GM21723 (cell line): ENCODE results near the gene PPFIA2.

Experiments
- ATAC-seq: cut with Tn5 transposase; IDR thresholded peaks from one replicate; pipeline ENCODE4 v1.9.1; 2021; ENCODE audit warnings: mild to moderate bottlenecking, moderate library complexity; ENCODE audit not compliant: unreplicated experiment

Gene PPFIA2

DNA sequence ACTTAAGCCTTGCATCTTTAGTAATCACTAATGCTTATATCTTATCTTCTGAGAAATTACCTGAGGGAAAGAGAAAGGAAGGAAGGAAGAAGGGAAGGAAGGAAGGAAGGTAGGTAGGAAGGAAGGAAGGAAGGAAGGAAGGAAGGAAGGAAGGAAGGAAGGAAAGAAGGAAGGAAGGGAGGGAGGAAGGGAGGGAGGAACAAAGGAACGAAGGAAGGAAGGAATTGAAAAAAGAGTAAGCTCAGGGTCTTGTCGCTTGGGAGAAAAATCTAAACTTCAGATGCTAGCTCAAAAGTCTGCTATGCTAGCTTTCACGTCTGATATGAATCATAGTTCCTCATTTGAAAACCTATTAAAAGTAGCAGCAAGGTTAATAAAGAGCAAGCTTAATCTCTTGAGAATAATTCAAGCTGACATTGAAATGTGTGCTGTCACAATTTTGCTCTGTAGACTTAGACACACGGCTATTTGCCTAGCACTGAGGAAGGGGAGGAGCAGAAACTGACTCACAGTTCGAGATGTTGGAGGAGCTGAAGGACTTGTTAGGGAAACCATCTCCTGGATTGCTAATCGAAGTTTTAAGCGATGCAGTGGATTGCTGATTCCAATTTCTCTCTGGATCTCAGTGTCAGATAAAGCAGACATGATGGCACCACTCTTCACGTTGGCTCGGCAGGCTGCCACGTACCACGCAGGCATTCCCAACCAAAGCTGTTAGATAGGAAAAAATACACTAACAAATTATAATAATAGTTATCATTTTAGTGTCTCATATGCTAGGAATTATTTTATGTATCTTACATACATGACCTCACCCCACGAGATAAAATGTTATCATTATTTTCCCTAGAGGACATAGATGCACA lies 464.6 kb downstream of the PPFIA2 start:
- ATAC-seq = no peak

DNA sequence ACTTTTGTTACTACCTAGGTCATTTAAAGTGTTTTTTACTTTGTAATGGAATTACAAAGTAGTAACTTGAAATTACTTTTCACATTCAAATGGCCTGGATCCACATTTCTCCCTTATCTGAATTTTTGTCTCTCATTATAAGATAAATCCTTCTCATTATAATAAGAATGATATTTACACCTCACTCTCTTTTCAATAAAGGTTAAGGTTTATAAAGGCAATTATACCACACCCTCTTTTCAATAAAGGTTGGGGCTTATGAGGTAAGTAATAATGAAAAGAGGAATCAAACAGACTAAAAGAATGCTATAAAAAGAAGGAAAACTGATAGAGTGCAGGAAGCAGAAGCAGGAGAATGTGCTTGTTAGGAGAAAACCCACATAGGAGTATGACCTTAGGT lies 470.5 kb downstream of the PPFIA2 start:
- no peak for ATAC-seq

DNA sequence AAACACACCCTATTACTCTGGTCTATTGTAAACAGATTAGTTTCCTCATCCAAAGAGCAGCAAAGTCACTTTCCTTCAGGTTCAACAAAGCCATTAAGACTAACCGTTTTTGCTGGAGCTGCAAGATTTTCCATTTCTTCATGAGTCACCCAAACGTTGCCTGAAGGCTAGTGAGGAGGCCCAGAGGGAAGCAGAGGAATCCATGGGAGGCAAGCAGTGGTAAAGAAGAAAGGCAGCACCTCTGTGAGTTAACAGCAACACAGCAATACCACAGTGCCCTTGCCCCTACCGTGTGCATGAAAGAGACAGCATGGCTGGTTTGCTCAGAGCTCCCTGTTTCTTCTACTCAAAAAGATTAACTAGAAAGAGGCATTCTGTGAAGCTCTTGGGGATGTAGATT lies 475.0 kb downstream of the PPFIA2 start:
- no peak for ATAC-seq

DNA sequence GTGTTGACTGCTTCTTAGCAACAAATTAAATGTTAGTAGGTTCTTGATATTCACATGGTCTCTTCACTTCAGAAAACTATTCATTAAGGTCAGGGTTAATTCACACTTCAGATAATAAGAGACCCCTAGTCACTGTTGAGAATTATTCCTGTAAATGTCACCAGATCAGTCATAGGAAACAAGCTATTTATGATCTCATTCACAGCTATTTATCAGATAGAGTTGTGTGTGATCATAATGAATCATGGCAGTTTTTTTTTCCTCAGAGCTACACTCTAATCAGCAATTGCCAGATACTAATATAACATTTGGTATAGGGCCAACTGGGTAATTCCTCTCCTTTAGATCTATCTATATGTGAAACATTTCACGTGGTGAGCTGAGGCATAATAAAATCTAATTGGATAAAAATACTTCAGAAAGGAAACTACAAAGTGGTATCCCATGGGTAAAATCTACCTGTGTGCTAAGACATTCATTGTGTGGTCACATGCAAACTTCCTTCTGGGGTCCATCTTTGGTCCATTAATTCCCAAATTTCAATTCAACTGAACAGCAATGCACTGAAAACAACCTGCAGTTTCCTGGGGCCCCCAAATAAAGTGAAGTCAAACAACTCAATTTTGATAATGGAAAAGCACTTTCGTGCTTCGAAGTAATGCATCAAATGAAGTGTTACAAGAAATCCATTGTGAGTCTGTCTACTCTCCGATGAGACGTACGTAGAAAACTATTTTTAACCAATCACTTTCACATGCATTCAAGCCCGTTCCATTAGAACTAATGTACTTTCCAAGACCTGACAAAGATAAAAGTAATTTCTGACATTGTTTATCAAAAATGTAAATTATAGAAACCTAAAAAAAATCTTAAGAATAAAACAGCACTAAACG lies 484.3 kb downstream of the PPFIA2 start:
- ATAC-seq = no peak

DNA sequence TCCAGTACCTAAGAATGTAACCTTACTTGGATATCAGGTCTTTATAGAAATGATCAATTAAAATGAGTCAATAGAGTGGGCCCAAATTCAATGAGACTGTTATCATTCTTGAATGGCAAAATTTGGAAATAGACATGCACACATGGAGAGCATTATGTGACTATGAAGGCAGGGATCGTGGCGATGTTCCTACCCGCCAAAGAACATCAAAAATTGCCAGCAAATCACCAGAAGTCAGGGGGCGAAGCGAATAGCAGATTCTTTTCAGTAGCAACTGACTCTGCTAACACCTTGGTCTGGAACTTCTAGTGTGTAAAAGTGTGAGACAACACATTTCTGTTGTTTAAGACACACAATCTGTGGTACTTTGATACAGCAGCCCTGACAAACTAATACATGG lies 488.8 kb downstream of the PPFIA2 start:
- no peak for ATAC-seq

DNA sequence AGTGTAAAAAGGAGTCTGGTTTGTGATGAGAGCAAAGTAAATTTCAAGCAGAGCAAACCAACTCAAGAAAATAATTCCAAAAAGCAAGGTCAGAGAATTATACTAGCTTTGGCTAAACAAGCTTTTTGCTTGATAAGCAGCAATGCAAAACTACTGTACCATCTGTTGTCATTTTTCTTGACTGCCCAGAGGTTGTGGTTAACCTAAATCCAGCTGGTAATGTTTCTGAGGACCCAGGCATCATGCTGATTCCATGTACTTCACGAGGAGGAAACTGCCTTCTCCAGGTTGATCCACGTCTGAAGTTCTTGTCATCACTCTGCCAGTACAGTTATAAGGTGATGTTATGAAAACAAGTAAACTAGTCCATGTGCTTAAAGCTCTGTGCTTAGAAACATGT lies 496.1 kb downstream of the PPFIA2 start:
- no peak for ATAC-seq

DNA sequence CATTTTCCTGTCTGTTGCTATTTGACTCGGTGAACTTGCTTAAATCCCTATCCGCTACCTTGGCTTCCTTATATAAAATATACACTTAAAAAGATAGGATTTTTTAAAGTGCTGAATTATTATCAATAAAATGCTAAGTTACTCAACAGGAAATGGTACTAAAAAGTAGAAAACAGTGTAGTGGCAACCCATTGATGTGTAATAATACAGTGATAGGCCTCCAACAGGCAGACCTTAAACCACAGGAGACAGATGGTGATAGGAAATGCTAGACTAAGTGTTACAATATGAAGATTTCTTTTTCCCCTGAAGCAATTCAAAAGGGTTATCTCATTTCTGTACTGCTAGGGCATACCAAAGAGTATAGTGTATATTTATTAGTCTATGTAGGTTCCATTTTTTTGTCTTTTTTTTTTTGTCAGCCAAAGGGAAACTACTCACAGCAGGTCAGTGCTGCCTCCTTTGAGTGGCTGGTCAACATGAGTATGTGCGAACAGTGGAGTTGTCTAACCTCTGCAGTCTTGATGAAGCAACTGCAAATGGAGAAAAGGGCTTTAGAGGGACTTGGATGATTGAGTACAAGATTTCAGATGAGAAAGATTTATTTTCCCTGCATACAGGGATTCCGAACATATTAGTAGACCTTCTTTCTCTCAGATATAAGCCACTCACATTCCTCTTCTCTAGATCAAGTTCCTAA lies 497.5 kb downstream of the PPFIA2 start:
- ATAC-seq = no peak

DNA sequence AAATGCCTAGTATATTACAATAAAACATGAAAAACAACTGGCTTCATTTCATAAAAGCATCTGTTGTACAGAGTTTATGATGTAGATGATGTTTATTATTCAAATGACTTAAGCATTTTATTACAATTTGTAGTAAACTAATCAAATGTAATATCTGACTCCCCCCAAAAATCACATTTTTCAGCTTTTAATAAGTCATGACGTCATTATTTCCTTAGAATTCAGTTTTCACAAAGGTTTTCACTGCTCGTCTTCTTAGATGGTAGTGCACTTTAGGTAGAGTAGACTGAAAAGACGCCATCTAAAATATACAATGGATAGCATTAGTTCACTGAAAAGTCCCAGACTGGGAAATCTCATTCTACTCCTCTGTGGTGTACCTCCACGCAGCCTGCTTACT lies 499.8 kb downstream of the PPFIA2 start:
- no peak for ATAC-seq

DNA sequence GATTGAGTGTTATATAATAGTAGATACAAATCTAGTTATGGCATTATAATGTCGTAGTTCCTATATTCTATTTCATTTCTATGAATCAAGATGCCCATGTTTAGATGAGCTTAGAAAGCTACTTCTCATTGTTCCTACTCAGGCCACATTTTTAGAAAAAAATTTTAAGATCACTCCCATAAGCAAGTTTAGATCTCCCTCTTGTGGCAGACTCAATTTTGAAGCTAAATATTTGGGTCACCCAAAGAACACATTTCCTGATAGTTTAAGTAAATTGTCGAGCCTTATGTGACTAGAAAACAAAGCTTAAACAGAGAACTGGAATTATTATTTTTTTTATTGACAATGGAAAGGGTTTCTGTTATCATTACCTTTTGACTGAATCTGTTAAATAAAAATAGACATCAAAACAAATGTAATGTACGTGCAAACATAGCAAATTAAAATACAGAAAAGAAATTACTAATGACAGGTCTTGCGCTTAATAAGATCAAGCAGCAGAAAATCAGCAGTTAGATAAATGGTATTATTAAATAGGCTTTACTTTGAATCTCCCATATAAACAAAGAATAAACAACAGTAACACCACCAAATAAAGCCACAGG lies 501.1 kb downstream of the PPFIA2 start:
- ATAC-seq = no peak

DNA sequence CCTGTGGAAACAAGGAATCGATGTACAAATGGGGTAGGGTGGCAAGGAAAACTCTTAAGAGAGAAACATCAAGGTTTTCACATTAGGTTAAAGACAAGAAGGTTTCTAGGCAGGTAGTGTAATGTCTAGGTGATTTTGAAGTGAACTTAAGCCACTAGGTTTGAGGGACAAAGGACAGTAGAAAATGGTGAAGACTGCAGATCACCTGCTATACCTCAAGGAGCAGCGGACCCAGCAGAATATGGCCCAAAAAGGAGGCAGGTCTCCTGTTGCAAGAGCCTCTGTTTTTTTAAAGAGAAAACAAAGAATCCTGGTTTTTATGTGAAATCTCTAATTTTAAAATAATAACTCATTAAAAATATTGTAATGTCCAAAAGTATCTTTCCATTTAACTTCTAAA lies 503.2 kb downstream of the PPFIA2 start:
- no peak for ATAC-seq

DNA sequence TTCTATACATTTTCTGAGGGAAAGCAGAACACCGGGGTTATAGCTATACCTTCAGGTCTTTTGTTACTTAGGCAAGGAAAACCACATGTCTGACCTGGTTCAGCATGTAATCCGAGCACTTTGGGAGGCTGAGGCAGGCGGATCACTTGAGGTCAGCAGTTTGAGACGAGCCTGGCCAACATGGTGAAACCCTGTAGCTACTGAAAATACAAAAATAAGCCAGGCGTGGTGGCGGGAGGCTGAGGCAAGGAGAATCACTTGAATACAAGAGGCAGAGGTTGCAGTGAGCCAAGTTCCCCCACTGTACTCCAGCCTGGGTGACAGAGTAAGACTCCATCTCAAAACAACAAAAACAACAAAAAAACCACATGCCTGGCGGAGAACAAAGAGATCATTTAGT lies 503.7 kb downstream of the PPFIA2 start:
- ATAC-seq = no peak

DNA sequence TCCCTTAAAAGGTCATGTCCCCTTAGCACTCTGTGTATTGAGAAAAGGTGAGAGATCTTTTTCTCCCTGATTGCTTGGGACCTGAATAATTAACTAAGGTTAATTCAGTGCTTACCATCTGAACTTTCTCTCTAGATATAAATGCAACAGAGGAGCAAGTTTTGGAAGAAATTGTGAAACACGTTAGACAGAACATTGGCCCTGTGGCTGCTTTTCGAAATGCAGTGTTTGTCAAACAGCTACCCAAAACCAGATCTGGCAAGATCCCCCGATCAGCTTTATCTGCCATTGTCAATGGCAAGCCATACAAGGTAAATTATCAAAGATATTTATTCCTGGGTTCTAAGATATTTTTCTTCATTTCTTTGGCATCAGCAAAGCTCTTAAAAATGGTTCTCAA lies 505.8 kb downstream of the PPFIA2 start:
- ATAC-seq = no peak

DNA sequence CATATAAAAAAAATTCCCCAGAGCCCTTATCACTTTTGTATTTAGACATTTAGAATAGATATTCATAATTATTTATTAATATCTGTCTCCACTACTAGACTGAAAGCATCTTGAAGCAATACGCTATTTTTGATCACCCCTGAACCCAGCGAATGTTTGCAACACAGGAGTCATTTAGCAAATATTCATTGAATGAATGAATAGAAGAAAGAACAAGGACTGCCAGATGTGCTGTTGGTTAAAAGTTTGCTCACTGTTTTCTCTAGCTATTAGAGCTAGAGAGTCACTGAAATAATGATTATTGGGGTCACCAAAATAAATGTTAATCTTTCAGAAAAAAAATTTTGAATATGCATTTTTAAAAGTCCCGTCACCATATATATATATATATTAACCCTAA lies 506.9 kb downstream of the PPFIA2 start:
- no peak for ATAC-seq

DNA sequence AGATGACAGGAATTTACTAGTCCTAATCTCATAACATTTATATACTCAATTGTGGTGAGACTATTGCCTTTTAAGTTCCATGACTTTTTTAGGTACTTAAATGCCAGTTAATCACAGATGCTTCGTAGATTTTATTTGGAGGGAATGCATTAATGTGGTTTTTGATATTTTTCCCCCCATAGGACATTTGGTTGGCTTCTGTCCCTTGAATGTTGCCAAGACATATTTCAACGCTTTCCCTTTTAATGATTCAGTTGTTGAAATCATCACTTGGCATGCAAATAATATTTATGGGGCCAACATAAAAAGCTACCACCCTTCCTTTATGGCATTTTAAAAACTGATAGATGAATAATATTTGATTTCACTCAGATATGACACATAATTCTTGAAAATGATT lies 509.2 kb downstream of the PPFIA2 start:
- ATAC-seq = no peak

DNA sequence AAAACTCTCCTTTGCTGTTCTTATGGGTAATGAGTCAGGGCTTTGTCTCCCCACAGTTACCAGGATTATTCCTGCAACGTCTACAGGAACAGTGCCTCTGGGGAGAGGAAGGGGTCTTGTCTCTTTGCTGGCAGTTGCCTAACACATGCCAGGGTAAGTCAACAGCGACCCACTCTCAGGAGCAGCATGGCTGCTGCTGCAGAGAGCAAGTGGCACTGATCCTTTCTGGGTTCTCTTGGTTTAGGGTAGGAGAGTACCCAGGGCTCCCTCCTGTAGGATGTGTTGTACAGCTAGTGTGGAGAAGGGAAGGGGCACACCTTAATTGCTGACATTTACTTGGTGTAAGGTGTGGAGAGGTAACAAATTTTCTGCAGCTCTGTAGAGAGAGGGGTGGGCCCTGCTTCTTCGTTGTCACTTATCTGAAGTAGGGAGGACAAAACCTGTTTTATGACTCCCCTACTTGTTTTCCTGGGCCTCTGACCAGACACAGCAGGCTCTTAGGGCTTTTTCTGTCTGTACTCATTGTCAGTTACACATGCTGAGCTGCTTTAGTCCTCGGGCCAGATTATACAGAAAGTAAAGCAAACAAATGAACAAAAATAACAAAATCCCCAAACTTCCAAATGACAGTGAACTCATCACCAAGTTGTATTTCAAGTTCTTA lies 513.1 kb downstream of the PPFIA2 start:
- ATAC-seq = no peak

DNA sequence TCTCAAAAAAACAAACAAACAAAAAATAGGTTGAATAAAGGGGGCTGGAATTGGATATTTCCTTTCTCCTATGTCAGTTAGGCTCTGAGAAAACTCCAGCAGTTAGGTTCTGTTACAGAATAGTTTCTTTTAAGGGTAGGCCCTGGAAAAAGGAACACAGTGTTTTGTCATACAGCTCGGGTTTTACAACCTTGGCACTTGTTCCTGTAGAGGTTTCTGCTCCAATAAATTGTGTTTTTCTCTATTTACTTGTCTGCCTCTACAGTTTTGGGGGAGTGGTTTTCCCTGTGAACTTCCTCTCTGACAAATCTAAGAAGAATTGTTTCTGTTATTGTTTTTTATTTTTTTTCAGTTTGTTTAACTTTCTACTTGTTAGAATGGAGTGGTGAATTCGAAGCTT lies 513.7 kb downstream of the PPFIA2 start:
- ATAC-seq = no peak

DNA sequence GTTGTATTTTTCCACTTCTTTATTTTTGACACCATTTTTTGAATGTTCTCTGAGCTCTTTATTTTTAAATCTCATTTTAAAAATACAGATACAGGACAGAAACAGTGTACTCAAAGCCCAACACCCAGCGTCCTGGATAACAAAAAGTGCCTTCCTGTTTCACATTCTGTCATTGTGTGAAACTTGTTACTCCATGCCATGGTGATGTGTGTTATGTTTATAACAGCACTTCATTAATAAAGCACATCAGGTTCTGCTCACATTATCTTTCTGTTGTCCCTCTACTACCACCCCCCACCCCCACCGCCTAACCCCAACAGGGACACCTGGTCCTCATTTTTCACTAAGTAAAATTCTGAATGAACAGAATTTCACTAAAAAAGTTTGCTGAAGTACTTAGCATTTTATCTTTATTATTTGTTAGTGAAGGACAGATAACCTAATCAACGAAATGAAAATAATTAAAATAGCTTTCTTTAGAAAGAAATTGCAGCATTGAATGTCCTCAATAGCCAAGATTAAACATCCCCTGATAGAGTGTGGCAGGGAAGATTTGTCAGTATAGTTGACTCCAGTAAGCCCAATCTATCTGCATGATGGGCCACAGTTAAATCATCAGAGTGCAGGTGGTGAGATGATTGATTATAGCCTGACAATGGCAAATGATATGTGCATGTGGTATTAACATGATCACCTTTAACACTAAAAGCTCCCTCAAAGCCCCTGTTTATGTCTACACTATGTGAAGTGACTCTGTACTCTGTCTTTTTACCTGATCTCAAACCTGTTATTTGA lies 527.4 kb downstream of the PPFIA2 start:
- no peak for ATAC-seq

DNA sequence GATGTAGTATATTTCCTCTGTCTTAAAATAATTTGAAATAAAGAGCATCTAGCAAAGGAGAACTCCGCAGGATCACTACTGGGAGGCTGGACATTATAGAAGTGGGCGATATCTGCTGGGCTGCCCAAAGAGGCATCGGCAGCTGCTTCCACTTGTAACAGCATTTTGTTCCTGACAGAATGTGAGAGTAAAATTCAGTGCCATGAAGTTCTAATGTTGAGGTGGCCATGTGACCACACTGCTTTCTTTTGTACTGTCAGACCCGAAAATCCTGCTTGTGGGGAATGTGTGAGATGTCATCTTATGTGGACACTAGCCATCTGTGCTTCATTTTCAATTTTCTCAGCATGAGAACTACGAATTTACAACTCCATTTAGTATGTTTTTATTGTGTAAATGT lies 529.4 kb downstream of the PPFIA2 start:
- ATAC-seq = no peak

DNA sequence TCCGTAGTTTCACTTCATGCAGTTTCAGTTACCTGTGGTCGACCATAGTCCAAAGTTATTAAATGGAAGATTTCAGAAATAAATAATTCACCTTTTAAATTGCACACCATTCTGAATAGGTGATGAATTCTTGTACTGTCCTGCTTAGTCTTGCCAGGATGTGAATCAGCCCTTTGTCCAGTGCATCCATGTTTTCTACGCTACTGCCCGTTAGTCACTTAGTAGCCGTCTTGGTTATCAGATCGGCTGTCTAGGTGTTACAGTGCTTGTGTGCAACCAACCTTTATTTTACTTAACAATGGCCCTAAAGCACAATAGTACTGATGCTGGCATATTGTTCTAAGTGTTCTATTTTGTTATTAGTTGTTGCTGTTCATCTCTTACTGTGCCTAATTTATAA lies 534.5 kb downstream of the PPFIA2 start:
- ATAC-seq = no peak
